Right atrium auricular region (tissue), 2 donors: ENCODE results near the gene KMT2C. TPM values are rescaled to one million over a fixed set of nuclear protein-coding genes. Genes with fewer than 3 reads are reported as not detected.
"Not testable (repeated sequence)": the region's sequence is repeated elsewhere in the genome, so short reads cannot be mapped to it uniquely, and the experiment has no call there.

ENCODE experiments used
- DNase-seq: peaks from one replicate; pipeline ENCODE4 v3.0.0-alpha.2; 2019; ENCODE audit warnings: low spot score
- H3K27ac ChIP-seq, 2 donors: fragments of 200-600 bp; sonication (generic); 1 replicate in 1 of 2; 2 replicates in 1 of 2; pipeline ENCODE4 v1.5.1; 2016 to 2019
- H3K27me3 ChIP-seq, 2 donors: fragments of 200-600 bp; sonication (generic); one replicate each; pipeline versions ENCODE4 v1.5.1 to v1.6.0; 2017 to 2019
- H3K36me3 ChIP-seq: fragments of 200-600 bp; sonication (generic); one replicate; pipeline ENCODE4 v1.5.1; 2016
- H3K4me1 ChIP-seq, 2 donors: fragments of 200-600 bp; sonication (generic); one replicate each; pipeline versions ENCODE4 v1.5.1 to v1.6.0; 2017 to 2019
- H3K4me3 ChIP-seq, 2 donors: fragments of 200-600 bp; sonication (generic); 1 replicate in 1 of 2; 2 replicates in 1 of 2; pipeline ENCODE4 v1.5.1; 2017 to 2019; ENCODE audit warnings: mild to moderate bottlenecking in 1 of 2, moderate library complexity in 1 of 2
- H3K9me3 ChIP-seq, 2 donors: fragments of 200-600 bp; sonication (generic); one replicate each; pipeline ENCODE4 v1.5.1; 2019
- total RNA-seq, 2 donors: library from RNA; depleted of rRNA; stranded (reverse); fragments of >200 nt; gene quantifications; one replicate each; pipeline ENCODE4 v1.1.0, GENCODE V29; 2016
- TF ChIP-seq, protein P1 (sequence below), 2 donors: fragments of 200-600 bp; sonication (generic); IDR thresholded peaks; one replicate each; pipeline ENCODE4 v1.5.1; 2019; ENCODE audit warnings: antibody characterized with exemption in 2 of 2

KMT2C gene
- total RNA-seq, 2 donors from 2014 or later = 36.5 to 37.3 TPM

DNA sequence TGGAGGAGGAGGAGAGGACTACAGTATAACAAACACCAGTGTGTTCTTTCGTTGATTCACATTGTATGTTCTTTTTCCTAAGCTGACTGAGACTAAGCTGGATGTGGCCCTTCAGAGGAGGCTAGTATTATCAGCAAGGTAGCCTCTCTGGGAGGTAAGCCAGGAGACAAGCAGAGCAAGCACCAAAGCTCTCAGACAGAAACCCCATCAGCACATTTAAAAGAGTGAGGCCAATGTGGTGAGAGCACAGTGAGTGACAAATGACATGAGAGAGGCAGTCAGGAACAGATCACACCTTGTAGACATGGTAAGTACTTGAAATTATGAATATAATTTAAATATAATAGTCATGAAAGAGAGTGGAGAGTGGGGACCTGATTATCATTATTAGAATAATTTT lies 107.6 kb downstream of the KMT2C start:
- TF ChIP-seq, protein P1, sequence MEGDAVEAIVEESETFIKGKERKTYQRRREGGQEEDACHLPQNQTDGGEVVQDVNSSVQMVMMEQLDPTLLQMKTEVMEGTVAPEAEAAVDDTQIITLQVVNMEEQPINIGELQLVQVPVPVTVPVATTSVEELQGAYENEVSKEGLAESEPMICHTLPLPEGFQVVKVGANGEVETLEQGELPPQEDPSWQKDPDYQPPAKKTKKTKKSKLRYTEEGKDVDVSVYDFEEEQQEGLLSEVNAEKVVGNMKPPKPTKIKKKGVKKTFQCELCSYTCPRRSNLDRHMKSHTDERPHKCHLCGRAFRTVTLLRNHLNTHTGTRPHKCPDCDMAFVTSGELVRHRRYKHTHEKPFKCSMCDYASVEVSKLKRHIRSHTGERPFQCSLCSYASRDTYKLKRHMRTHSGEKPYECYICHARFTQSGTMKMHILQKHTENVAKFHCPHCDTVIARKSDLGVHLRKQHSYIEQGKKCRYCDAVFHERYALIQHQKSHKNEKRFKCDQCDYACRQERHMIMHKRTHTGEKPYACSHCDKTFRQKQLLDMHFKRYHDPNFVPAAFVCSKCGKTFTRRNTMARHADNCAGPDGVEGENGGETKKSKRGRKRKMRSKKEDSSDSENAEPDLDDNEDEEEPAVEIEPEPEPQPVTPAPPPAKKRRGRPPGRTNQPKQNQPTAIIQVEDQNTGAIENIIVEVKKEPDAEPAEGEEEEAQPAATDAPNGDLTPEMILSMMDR (IDR thresholded peaks at IDR 0.05) = no peak
- Histone ChIP-seq H3K9me3 (no peaks in the 10 kb centered on the region), H3K4me3 (no peak overlapping the region), H3K4me1 (no peaks in the 10 kb centered on the region), H3K27ac (no peak overlapping the region), H3K27me3 (no peaks in the 10 kb centered on the region), H3K36me3 (no peaks in the 10 kb centered on the region)
- DNase-seq = no peak

DNA sequence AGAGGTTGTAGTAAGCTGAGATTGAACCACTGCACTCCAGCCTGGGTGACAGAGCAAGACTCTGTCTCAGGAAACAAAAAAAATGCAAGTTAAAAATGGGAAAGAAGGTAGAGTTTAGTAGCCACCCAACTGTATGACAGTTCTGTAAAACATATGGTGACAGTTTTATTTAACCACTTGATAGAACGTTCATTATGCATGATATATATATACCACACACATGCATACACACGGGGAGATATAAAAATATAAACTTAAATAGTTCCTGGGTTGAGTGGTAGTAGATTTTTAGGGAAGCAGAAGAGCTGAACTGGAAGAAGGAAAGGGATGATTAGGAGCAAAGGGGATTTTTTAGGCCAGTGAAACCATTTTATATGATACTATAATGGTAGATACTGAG lies 120.0 kb downstream of the KMT2C start:
- no peaks in the 10 kb centered on the region for H3K36me3 ChIP-seq
- DNase-seq = no peak
- H3K4me1 ChIP-seq = peaks cover 0 to 18% of the 10 kb centered on the region in 2 donors
- TF ChIP-seq, protein P1 (IDR thresholded peaks at IDR 0.05) = no peak
- no peak overlapping the region for H3K27ac ChIP-seq
- no peak overlapping the region for H3K4me3 ChIP-seq
- no peaks in the 10 kb centered on the region for H3K27me3 ChIP-seq
- no peaks in the 10 kb centered on the region for H3K9me3 ChIP-seq

DNA sequence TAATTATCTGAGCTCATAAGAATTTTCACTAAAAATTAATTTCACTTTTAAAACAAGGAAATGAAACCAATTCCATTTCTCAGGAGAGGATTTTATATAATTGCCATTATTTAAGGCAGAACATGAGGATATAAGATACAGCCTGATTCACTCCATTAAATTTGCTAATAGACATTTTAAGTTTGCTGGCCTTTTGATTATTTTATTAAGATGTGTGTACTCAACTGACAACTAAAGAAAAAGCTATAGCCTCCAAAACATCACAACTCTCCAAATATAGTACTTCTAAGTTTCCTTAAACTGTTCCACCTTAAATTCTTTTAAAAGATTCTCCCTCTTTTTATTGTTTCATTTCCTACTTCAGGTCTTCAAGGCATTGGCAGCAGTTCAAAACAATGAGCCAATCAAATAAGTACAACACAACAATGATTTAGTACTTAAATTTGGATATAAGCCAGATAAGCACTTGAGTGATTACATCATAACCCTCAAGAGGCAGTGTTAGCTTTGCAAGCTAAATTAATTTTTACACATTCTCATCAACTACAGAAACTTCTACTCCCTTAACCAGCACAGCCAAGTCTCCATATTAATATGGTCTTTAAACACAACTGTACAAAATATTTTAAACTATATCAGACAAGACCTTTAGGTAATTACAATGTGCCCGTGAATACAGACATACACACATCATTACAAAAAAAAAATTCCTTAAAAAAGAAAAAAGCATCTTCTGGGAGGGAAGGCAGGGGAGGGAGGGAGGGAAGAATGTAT lies 121.8 kb downstream of the KMT2C start:
- Histone ChIP-seq H3K9me3 (no peaks in the 10 kb centered on the region), H3K4me3 (no peak overlapping the region), H3K27ac (peak overlapping the region in 1 of 2 donors; percentile 13), H3K36me3 (peaks cover 9% of the 10 kb centered on the region), H3K4me1 (peaks cover 0 to 18% of the 10 kb centered on the region in 2 donors), H3K27me3 (no peaks in the 10 kb centered on the region)
- DNase-seq = no peak
- TF ChIP-seq, protein P1 (IDR thresholded peaks at IDR 0.05) = no peak

DNA sequence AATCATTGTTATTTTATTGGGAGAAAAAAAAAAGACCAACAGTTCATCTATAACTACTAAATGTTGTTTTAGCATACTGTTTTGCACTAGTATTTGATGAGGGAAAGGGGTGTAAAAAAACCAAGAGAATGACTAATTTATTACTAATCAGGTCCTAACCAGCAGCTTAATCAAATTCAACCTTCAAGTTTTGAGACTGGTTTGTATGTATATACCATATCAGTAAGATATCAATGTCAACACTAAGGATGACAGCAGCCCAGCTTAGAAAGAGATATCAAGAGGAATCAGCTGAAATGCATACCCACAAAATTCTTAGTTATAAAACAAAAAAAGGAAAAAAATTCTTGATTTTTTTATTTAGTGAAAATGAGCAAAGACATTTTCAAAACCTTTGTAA lies 122.6 kb downstream of the KMT2C start:
- Histone ChIP-seq H3K4me1 (peaks cover 0 to 18% of the 10 kb centered on the region in 2 donors), H3K4me3 (no peak overlapping the region), H3K27ac (no peak overlapping the region), H3K27me3 (no peaks in the 10 kb centered on the region), H3K9me3 (no peaks in the 10 kb centered on the region), H3K36me3 (peaks cover 9% of the 10 kb centered on the region)
- TF ChIP-seq, protein P1 (IDR thresholded peaks at IDR 0.05) = no peak
- no peak for DNase-seq

DNA sequence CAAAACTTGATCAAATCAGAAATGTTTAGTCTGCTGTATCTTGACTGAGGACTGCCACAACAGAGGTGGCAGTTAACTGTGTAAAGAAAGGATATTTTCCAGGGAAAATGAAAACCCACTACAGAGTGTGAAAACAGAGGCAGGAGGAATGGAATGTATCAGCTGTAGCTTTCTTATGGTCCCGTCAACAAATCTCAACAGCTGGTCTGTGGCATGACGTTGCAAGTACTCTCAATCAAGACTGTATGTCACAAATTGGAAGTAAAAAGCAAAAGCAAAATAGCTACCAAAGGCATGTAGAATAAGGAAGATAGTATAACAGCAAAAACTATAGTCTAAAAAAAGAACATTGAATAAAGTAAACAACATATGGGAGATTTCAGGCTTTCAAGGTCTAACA lies 123.5 kb downstream of the KMT2C start:
- no peak overlapping the region for H3K4me3 ChIP-seq
- TF ChIP-seq, protein P1 (IDR thresholded peaks at IDR 0.05) = no peak
- H3K9me3 ChIP-seq = no peaks in the 10 kb centered on the region
- no peak overlapping the region for H3K27ac ChIP-seq
- H3K36me3 ChIP-seq = peaks cover 9% of the 10 kb centered on the region
- DNase-seq = no peak
- H3K27me3 ChIP-seq = no peaks in the 10 kb centered on the region
- peaks cover 0 to 18% of the 10 kb centered on the region in 2 donors for H3K4me1 ChIP-seq

DNA sequence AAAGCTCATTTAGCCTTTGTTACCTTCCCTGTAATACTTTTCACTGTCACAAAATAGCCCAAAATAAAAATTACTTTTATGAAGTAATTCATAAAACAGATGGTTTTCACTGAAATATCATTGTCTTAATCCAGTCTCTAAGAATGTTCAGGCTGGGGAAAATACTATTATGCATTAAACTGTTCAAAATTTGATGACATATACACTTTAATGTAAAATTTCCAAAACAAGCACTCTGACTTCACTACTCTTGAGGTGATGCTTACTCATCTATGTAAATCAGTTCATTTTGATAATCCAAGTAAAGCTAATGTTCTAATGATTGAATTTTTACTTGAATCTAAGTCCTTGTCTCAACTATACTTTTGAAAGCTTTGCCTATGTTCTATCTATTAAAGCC lies 127.9 kb downstream of the KMT2C start:
- peaks cover 19% of the 10 kb centered on the region for H3K36me3 ChIP-seq
- H3K4me1 ChIP-seq = peaks cover 0 to 3% of the 10 kb centered on the region in 2 donors
- H3K9me3 ChIP-seq = no peaks in the 10 kb centered on the region
- H3K27me3 ChIP-seq = no peaks in the 10 kb centered on the region
- DNase-seq = no peak
- no peak overlapping the region for H3K27ac ChIP-seq
- TF ChIP-seq, protein P1 (IDR thresholded peaks at IDR 0.05) = no peak
- H3K4me3 ChIP-seq = no peak overlapping the region

DNA sequence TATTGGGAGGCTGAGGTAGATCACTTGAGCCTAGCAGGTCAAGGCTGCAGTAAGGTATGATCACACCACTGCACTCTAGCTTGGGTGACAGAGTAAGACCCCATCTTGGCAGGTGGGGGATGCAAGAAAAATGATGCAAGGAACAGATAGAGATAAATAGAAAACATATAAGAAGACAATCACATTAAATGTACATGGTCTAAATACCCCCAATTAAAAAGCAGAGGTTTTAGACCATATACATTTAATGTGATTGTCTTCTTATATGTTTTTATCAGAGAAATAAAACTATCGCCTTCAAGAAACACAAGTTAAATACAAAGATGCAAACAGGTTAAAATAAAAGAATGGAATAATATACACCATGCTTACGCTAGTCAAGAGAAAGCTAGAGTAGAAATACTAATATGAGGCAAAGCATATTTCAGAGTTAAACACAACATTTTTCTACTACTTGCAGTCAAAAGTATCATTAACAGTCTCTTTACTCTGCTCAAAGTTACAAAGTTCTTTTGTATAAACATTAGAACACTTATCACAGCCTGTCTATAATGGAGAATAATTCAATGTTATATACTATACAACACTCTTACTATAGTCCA lies 136.2 kb downstream of the KMT2C start:
- H3K4me3 ChIP-seq, H3K27me3 ChIP-seq, H3K4me1 ChIP-seq, H3K9me3 ChIP-seq, DNase-seq, H3K36me3 ChIP-seq, H3K27ac ChIP-seq: not testable (repeated sequence)
